Measurements from ENCODE around the gene SPRYD7.

Gene SPRYD7

DNA sequence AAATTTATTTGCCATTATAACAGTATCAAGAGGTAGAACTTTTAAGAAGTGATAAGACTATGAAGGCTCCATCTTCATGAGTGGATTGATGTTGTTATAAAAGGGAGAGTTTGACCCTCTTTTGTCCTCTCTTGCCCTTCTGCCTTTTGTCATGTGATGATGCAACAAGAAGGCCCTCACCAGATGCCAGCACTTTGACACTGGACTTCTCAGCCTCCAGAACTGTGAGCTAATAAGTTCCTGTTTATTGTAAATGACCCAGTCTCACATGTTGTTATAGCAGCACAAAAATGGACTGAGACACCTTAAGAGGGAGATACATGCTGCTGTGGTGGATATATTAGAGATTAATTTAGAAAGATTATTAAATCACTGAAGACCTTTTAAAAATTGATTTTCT is 71.6 kb downstream of the SPRYD7 start:
- no peak for TF ChIP-seq CEBPB (IDR thresholded peaks at IDR 0.05)

Measured in Ishikawa (cell line).